CD4-positive, alpha-beta T cell treated with Interleukin-12 subunit alpha and Interleukin-12 subunit beta, for 1 hour (primary cell): ENCODE measurements around the gene PLSCR3.

Experiments
- DNase-seq: peaks from one replicate; pipeline ENCODE4 v3.0.0-alpha.2; 2020

The PLSCR3 gene

DNA sequence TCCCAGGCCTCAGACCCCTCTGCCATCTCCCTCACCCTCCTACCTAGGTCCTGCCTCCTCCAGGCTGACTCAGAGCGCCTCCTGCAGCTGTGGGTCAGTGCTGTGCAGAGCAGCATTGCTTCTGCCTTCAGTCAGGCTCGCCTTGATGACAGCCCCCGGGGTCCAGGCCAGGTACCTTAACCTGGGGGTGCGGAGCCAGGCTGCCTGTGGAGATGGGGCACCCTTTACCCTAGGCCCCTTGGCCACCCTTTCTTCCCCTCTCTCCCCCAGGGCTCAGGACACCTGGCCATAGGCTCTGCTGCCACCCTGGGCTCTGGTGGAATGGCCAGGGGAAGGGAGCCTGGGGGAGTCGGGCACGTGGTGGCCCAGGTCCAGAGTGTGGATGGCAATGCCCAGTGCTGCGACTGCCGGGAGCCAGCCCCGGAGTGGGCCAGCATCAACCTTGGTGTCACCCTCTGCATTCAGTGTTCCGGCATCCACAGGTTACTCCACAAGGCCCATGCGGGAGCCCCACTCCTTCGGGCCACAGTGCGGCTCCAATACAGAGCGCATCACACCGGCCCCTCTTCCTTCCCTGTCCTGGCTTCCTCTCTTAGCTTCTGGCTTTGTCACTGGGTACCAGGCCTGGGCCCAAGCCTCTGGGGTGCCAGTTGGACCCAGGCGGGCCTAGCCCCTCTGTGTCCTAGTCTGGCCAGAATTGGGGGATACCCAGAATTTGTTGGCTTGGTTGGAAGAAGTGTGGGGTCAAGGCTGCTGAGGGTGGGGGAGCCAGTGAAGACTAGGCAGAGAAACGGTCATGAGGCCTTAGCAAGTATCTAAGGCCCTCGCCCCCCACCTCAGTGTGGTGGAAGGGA, 47.3 kb downstream of the PLSCR3 start:
- DNase-seq, result no peak

GRCh38 chr17:7343250-7343649, 51.1 kb downstream of the PLSCR3 start:
- no peak for DNase-seq

- DNase-seq, result no peak
These were observed 52.5 kb downstream of the PLSCR3 start for GRCh38 chr17:7341842-7342241.

- no peak for DNase-seq
These were observed 54.1 kb downstream of the PLSCR3 start for GRCh38 chr17:7340179-7340578.
